ENCODE data around the gene EIF4B. TPM values are rescaled to one million over a fixed set of nuclear protein-coding genes. Genes with fewer than 3 reads are reported as not detected.

Gene EIF4B
- polyA plus RNA-seq, 1 donor (not counting 4 experiments of a cell fraction or from before 2014, with no cell fraction given) = 422 TPM

GRCh38 chr12:52980650-52981423 lies 25.4 kb upstream of the EIF4B start:
- Histone ChIP-seq H3K4me3 (ENCODE audit: control insufficient read depth in 2 of 3, extremely low read depth in 1 of 3, insufficient read depth in 2 of 3, low read depth in 1 of 3, low read length in 3 of 3) (no peak overlapping the region), H3K79me2 (ENCODE audit: control insufficient read depth, insufficient read depth, low read length) (no peaks in the 10 kb centered on the region), H3K4me2 (ENCODE audit: control insufficient read depth, extremely low read depth, insufficient read depth, low read depth, low read length) (peak overlapping the region; percentile 27), H3K4me1 (ENCODE audit: control insufficient read depth, extremely low read depth, insufficient read depth, low read length) (no peaks in the 10 kb centered on the region), H2AFZ (ENCODE audit: control insufficient read depth, low read length) (peak overlapping the region; percentile 46), H3K9me3 (ENCODE audit: control insufficient read depth, low read depth, low read length) (no peaks in the 10 kb centered on the region), H3K9ac (ENCODE audit: control insufficient read depth, extremely low read depth, insufficient read depth, low read length) (no peak overlapping the region), H4K20me1 (ENCODE audit: control insufficient read depth, extremely low read depth, insufficient read depth, low read length) (no peaks in the 10 kb centered on the region), H3K9me1 (ENCODE audit: control insufficient read depth, extremely low read depth, insufficient read depth, low read length) (no peaks in the 10 kb centered on the region), H3K36me3 (ENCODE audit: control insufficient read depth in 2 of 2, extremely low read depth in 1 of 2, insufficient read depth in 2 of 2, low read length in 2 of 2) (no peaks in the 10 kb centered on the region), H3K27ac (ENCODE audit: control insufficient read depth, insufficient read depth, low read length) (no peak overlapping the region), H3K27me3 (ENCODE audit: control insufficient read depth, extremely low read depth, insufficient read depth, low read length) (peaks cover 4% of the 10 kb centered on the region)
- DNase-seq (ENCODE audit: low read depth, low spot score) (peak; percentile 55), FAIRE-seq (peak; percentile 58)
- TF ChIP-seq EZH2 (IDR thresholded peaks at IDR 0.05; ENCODE audit: low read length) (no peak), CTCF (optimal IDR thresholded peaks at IDR 0.05 in 1 of 3, IDR thresholded peaks at IDR 0.05 in 1 of 3, conservative IDR thresholded peaks at IDR 0.05 in 1 of 3; ENCODE audit: extremely low read depth in 1 of 3, insufficient read depth in 2 of 3, low read length in 3 of 3) (peak; percentile 92 to 99 (median 99))
- dilution Hi-C loops (cut with MboI; ENCODE audit: extremely low pct_ligation_motif_present, low sequenced_read_pairs) = loop anchor here (5.0 kb wide), 1 partner anchor 94 kb away; no protein-coding TSS in a partner anchor

GRCh38 chr12:52984136-52984535 lies 22.1 kb upstream of the EIF4B start:
- Histone ChIP-seq H3K27ac (ENCODE audit: control insufficient read depth, insufficient read depth, low read length) (no peak overlapping the region), H3K27me3 (ENCODE audit: control insufficient read depth, extremely low read depth, insufficient read depth, low read length) (no peaks in the 10 kb centered on the region), H3K4me3 (ENCODE audit: control insufficient read depth in 2 of 3, extremely low read depth in 1 of 3, insufficient read depth in 2 of 3, low read depth in 1 of 3, low read length in 3 of 3) (no peak overlapping the region), H3K4me2 (ENCODE audit: control insufficient read depth, extremely low read depth, insufficient read depth, low read depth, low read length) (no peak overlapping the region), H3K36me3 (ENCODE audit: control insufficient read depth in 2 of 2, extremely low read depth in 1 of 2, insufficient read depth in 2 of 2, low read length in 2 of 2) (no peaks in the 10 kb centered on the region), H4K20me1 (ENCODE audit: control insufficient read depth, extremely low read depth, insufficient read depth, low read length) (no peaks in the 10 kb centered on the region), H3K9me3 (ENCODE audit: control insufficient read depth, low read depth, low read length) (no peaks in the 10 kb centered on the region), H3K79me2 (ENCODE audit: control insufficient read depth, insufficient read depth, low read length) (no peaks in the 10 kb centered on the region), H3K9me1 (ENCODE audit: control insufficient read depth, extremely low read depth, insufficient read depth, low read length) (no peaks in the 10 kb centered on the region), H3K4me1 (ENCODE audit: control insufficient read depth, extremely low read depth, insufficient read depth, low read length) (no peaks in the 10 kb centered on the region), H3K9ac (ENCODE audit: control insufficient read depth, extremely low read depth, insufficient read depth, low read length) (no peak overlapping the region), H2AFZ (ENCODE audit: control insufficient read depth, low read length) (no peak overlapping the region)
- FAIRE-seq (no peak), DNase-seq (ENCODE audit: low read depth, low spot score) (no peak)
- dilution Hi-C loops (cut with MboI; ENCODE audit: extremely low pct_ligation_motif_present, low sequenced_read_pairs) = loop anchor here (5.0 kb wide), 1 partner anchor 97 kb away; no protein-coding TSS in a partner anchor
- TF ChIP-seq CTCF (optimal IDR thresholded peaks at IDR 0.05 in 1 of 3, IDR thresholded peaks at IDR 0.05 in 1 of 3, conservative IDR thresholded peaks at IDR 0.05 in 1 of 3; ENCODE audit: extremely low read depth in 1 of 3, insufficient read depth in 2 of 3, low read length in 3 of 3) (peak in 2 of 3 experiments; percentile 26 to 34), EZH2 (IDR thresholded peaks at IDR 0.05; ENCODE audit: low read length) (no peak)
